H1 (cell line): Measurements from ENCODE around the gene ANGPTL2. TPM values are rescaled to one million over a fixed set of nuclear protein-coding genes. Genes with fewer than 3 reads are reported as not detected.

Source experiments
- CTCF ChIA-PET: fragments of 300-600 bp; sonication (Branson Sonifier 250); formaldehyde crosslinking; loops from one replicate; lab custom pipeline; 2021; ENCODE audit not compliant: partially characterized antibody; lab: Charles Lee
- POLR2A ChIA-PET: fragments of 300-600 bp; sonication (Branson Sonifier 250); formaldehyde crosslinking; loops from one replicate; lab custom pipeline; 2021; ENCODE audit warnings: inconsistent platforms; ENCODE audit not compliant: partially characterized antibody; lab: Charles Lee
- DNase-seq, 2 experiments: peaks; one replicate each; pipeline versions ENCODE4 v3.0.0 to v3.0.0-alpha.2; 2010 to 2022; ENCODE audit warnings: low spot score in 2 of 2, low read depth in 1 of 2, mixed read lengths in 1 of 2
- FAIRE-seq: peaks from 2 replicates; lab custom pipeline; 2011; peaks lifted over from hg19 to GRCh38; lab: Jason Lieb, UNC
- H2AFZ ChIP-seq: 2 replicates; pipeline ENCODE4 v1.8.1; 2012; ENCODE audit warnings: low read length, inconsistent platforms
- H2AK5ac ChIP-seq: 2 replicates; pipeline ENCODE4 v1.6.1; 2013; ENCODE audit warnings: low read depth, low read length
- H2BK120ac ChIP-seq: replicated peaks from 2 replicates; pipeline ENCODE3; 2013; ENCODE audit warnings: low read depth, low read length, inconsistent platforms
- H2BK12ac ChIP-seq: 2 replicates; pipeline ENCODE4 v1.6.1; 2013; ENCODE audit warnings: low read depth, low read length
- H2BK15ac ChIP-seq: 2 replicates; pipeline ENCODE4 v1.6.1; 2013; ENCODE audit warnings: low read length
- H2BK20ac ChIP-seq: 2 replicates; pipeline ENCODE4 v1.6.1; 2013; ENCODE audit warnings: low read length
- H2BK5ac ChIP-seq: 2 replicates; pipeline ENCODE4 v1.6.1; 2013; ENCODE audit warnings: low read depth, low read length
- H3K14ac ChIP-seq: 2 replicates; pipeline ENCODE4 v1.6.1; 2013; ENCODE audit warnings: inconsistent platforms; ENCODE audit not compliant: insufficient read length
- H3K18ac ChIP-seq: 2 replicates; pipeline ENCODE4 v1.6.1; 2013; ENCODE audit warnings: low read length; ENCODE audit errors: extremely low read depth
- H3K23ac ChIP-seq: 2 replicates; pipeline ENCODE4 v1.6.1; 2013; ENCODE audit warnings: inconsistent platforms; ENCODE audit not compliant: insufficient read length
- H3K23me2 ChIP-seq: 2 replicates; pipeline ENCODE4 v1.6.1; 2013; ENCODE audit warnings: low read depth, low read length
- H3K27ac ChIP-seq: 2 replicates; pipeline ENCODE4 v1.6.1; 2011; ENCODE audit warnings: low read depth, low read length, inconsistent platforms
- H3K27me3 ChIP-seq, 4 experiments: replicated peaks in 1 of 4; 1 replicate in 1 of 4; 2 replicates in 3 of 4; pipeline versions ENCODE4 v1.6.1 to v1.8.1; 2011 to 2013; ENCODE audit warnings: low read length in 3 of 4, mild to moderate bottlenecking in 3 of 4, inconsistent platforms in 2 of 4, mixed read lengths in 2 of 4, moderate library complexity in 1 of 4; ENCODE audit not compliant: control insufficient read depth in 3 of 4, insufficient read depth in 3 of 4; ENCODE audit errors: extremely low read depth in 1 of 4
- H3K36me3 ChIP-seq, 4 experiments: 2 replicates each; pipeline versions ENCODE4 v1.6.1 to v1.8.1; 2011 to 2013; ENCODE audit warnings: mild to moderate bottlenecking in 4 of 4, low read length in 3 of 4, moderate library complexity in 2 of 4, control low read depth in 1 of 4, inconsistent platforms in 1 of 4; ENCODE audit not compliant: insufficient read depth in 4 of 4, control insufficient read depth in 2 of 4
- H3K4ac ChIP-seq: replicated peaks from 2 replicates; pipeline ENCODE3; 2013; ENCODE audit warnings: low read length, low read depth, mixed read lengths, inconsistent platforms; ENCODE audit not compliant: insufficient read length
- H3K4me1 ChIP-seq, 4 experiments: replicated peaks in 1 of 4; 1 replicate in 1 of 4; 2 replicates in 3 of 4; pipeline versions ENCODE4 v1.6.1 to v1.8.1; 2011 to 2013; ENCODE audit warnings: low read length in 3 of 4, inconsistent platforms in 2 of 4, mixed read lengths in 1 of 4; ENCODE audit not compliant: insufficient read depth in 4 of 4, control insufficient read depth in 3 of 4
- H3K4me2 ChIP-seq, 2 experiments: 2 replicates each; pipeline versions ENCODE4 v1.6.1 to v1.8.1; 2011 to 2013; ENCODE audit warnings: low read depth in 2 of 2, low read length in 2 of 2, control low read depth in 1 of 2, inconsistent platforms in 1 of 2, mild to moderate bottlenecking in 1 of 2; ENCODE audit not compliant: insufficient read depth in 1 of 2
- H3K4me3 ChIP-seq, 4 experiments: fragments of 200-600, 300-600 bp in 1 of 4; sonication (generic), shearing (Covaris generic), sonication (Bioruptor Twin) in 1 of 4; 2 replicates each; pipeline versions ENCODE4 v1.5.1 to v1.8.1; 2011 to 2016; ENCODE audit warnings: low read length in 4 of 4, low read depth in 3 of 4, control low read depth in 2 of 4, inconsistent platforms in 2 of 4, mild to moderate bottlenecking in 2 of 4, mixed read lengths in 1 of 4, moderate library complexity in 1 of 4; ENCODE audit not compliant: insufficient read depth in 2 of 4; ENCODE audit errors: extremely low read depth in 1 of 4
- H3K56ac ChIP-seq: replicated peaks from 2 replicates; pipeline ENCODE3; 2013; ENCODE audit warnings: low read depth, mild to moderate bottlenecking, mixed read lengths, low read length, inconsistent platforms; ENCODE audit not compliant: insufficient read length
- H3K79me1 ChIP-seq: 2 replicates; pipeline ENCODE4 v1.6.1; 2013; ENCODE audit warnings: low read depth, low read length, control low read depth
- H3K79me2 ChIP-seq, 2 experiments: 2 replicates each; pipeline versions ENCODE4 v1.6.1 to v1.8.1; 2012 to 2013; ENCODE audit warnings: low read length in 2 of 2, mild to moderate bottlenecking in 2 of 2, inconsistent platforms in 1 of 2; ENCODE audit not compliant: insufficient read depth in 2 of 2, control insufficient read depth in 1 of 2
- H3K9ac ChIP-seq, 4 experiments: replicated peaks in 1 of 4; 1 replicate in 1 of 4; 2 replicates in 3 of 4; pipeline versions ENCODE4 v1.6.1 to v1.8.1; 2011 to 2013; ENCODE audit warnings: low read depth in 3 of 4, low read length in 3 of 4, control low read depth in 2 of 4, mild to moderate bottlenecking in 2 of 4, moderate library complexity in 2 of 4, inconsistent platforms in 1 of 4; ENCODE audit errors: extremely low read depth in 1 of 4
- H3K9me3 ChIP-seq, 2 experiments: 2 replicates each; pipeline versions ENCODE4 v1.6.1 to v1.8.1; 2012 to 2013; ENCODE audit warnings: mild to moderate bottlenecking in 2 of 2, moderate library complexity in 2 of 2, control low read depth in 1 of 2, inconsistent platforms in 1 of 2, low read depth in 1 of 2, low read length in 1 of 2, mixed read lengths in 1 of 2; ENCODE audit not compliant: insufficient read depth in 2 of 2
- H4K20me1 ChIP-seq, 2 experiments: replicated peaks in 1 of 2; 2 replicates each; pipeline versions ENCODE3 to v1.8.1; 2011 to 2013; ENCODE audit warnings: inconsistent platforms in 2 of 2, low read length in 2 of 2, mild to moderate bottlenecking in 1 of 2; ENCODE audit not compliant: insufficient read depth in 2 of 2, control insufficient read depth in 1 of 2
- H4K5ac ChIP-seq: 2 replicates; pipeline ENCODE4 v1.6.1; 2013; ENCODE audit warnings: low read length, low read depth, mixed read lengths, inconsistent platforms; ENCODE audit not compliant: insufficient read length
- H4K8ac ChIP-seq: 2 replicates; pipeline ENCODE4 v1.8.0; 2013; ENCODE audit warnings: mild to moderate bottlenecking, moderate library complexity, low read length, inconsistent platforms; ENCODE audit not compliant: insufficient read depth; ENCODE audit errors: extremely low read depth
- H4K91ac ChIP-seq: replicated peaks from 2 replicates; pipeline ENCODE3; 2013; ENCODE audit warnings: low read length, mixed read lengths, inconsistent platforms; ENCODE audit not compliant: insufficient read length
- BCL11A ChIP-seq, 2 experiments: IDR thresholded peaks; one replicate each; pipeline ENCODE4 v1.6.1; 2011; ENCODE audit warnings: low read depth in 2 of 2, low read length in 2 of 2, mild to moderate bottlenecking in 2 of 2
- BRCA1 ChIP-seq: IDR thresholded peaks from 2 replicates; pipeline ENCODE4 v1.6.1; 2012; ENCODE audit warnings: low read depth, low read length, improper control_type of control experiment
- CBX5 ChIP-seq: fragments of 300-800, 300-1000 bp; sonication (generic); IDR thresholded peaks from 2 replicates; pipeline ENCODE4 v1.7.1; 2016; ENCODE audit warnings: antibody characterized with exemption, low read length, low read depth
- CEBPB ChIP-seq: IDR thresholded peaks from 2 replicates; pipeline ENCODE4 v1.6.1; 2012; ENCODE audit warnings: low read depth, low read length
- CREB1 ChIP-seq: IDR thresholded peaks from 2 replicates; pipeline ENCODE4 v1.6.1; 2012; ENCODE audit warnings: inconsistent platforms
- EGR1 ChIP-seq: IDR thresholded peaks from 2 replicates; pipeline ENCODE4 v1.6.1; 2011; ENCODE audit warnings: low read depth, low read length, borderline replicate concordance
- MAFK ChIP-seq: IDR thresholded peaks from 2 replicates; pipeline ENCODE4 v1.6.1; 2012; ENCODE audit warnings: low read depth, mild to moderate bottlenecking, improper control_type of control experiment, low read length
- SP1 ChIP-seq: IDR thresholded peaks from 2 replicates; pipeline ENCODE4 v1.6.1; 2011; ENCODE audit warnings: low read depth, low read length
- TAF1 ChIP-seq: IDR thresholded peaks from 2 replicates; pipeline ENCODE4 v1.6.1; 2011; ENCODE audit warnings: mild to moderate bottlenecking, low read depth, low read length
- WGBS, 2 experiments: shearing (Covaris generic) in 1 of 2; methylation state at CpG; one replicate each; pipeline versions ENCODE4 v1.1.6 to v1.1.7; 2013 to 2015; ENCODE audit warnings: low lambda C conversion rate in 2 of 2, mixed read lengths in 2 of 2, inconsistent platforms in 1 of 2, low coverage in 1 of 2, missing lambda C conversion rate in 1 of 2; ENCODE audit not compliant: insufficient replicate concordance in 2 of 2, insufficient coverage in 1 of 2, insufficient read length in 1 of 2; ENCODE audit errors: extremely low coverage in 1 of 2, missing lambda C conversion rate in 1 of 2; 5-methylcytosine and 5-hydroxymethylcytosine counted together
- polyA plus RNA-seq, 7 experiments: library from polyadenylated mRNA; depleted of rRNA in 3 of 7; stranded (reverse) in 5 of 7; unstranded in 2 of 7; fragments of >200 nt in 5 of 7; fragments of 200-250 nt in 2 of 7; gene quantifications; 1 replicate in 5 of 7; 2 replicates in 1 of 7; 4 replicates in 1 of 7; pipeline versions ENCODE4 v1.2.1 to v1.2.3, GENCODE V29; 2011 to 2013; ENCODE audit warnings: missing spikeins in 2 of 7, mixed read lengths in 2 of 7
- total RNA-seq: library from RNA; stranded (reverse); fragmentation: NEBNext Ultra II Directional; extraction: Animal tissue kit (Norgen Biotek cat#: 25700); gene quantifications from 2 replicates; pipeline ENCODE4 v1.2.1, GENCODE V29; 2021

The ANGPTL2 gene
- total and polyA plus RNA-seq, 2 of the 8 experiments (the other 6 are each of a cell fraction or from before 2014, with no cell fraction given), result 9.0 to 10.6 TPM

DNA sequence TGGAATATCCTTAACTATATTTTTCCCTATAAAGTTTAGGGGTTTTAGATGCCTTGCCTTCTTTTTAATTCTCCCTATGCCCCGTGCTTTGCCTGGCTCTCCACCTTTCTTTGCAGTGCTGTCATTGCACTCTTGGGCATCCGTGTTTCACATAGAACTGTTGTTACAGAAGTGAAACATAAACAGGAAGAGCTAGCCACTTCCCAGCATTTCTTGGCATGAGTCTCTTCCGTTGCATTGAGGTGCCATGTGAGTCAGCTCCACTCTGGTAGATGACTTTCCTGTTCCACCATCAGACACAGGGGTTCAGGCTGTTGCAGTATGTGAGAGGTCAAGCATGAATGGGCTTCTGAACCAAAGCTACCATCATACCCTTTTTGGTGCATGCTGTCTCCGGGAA is 73.4 kb downstream of the ANGPTL2 start:
- H3K56ac ChIP-seq, result no peak overlapping the region
- H4K91ac ChIP-seq, result no peak overlapping the region
- H4K5ac ChIP-seq, result no peak overlapping the region
- no peak overlapping the region for H2BK15ac ChIP-seq
- no peak overlapping the region for H2BK120ac ChIP-seq
- peaks cover 0 to 2% of the 10 kb centered on the region in 2 experiments for H4K20me1 ChIP-seq
- H2AK5ac ChIP-seq, result no peak overlapping the region
- no peak overlapping the region for H3K4me2 ChIP-seq
- H3K23me2 ChIP-seq, result no peaks in the 10 kb centered on the region
- H3K14ac ChIP-seq, result no peak overlapping the region
- no peak overlapping the region for H4K8ac ChIP-seq
- DNase-seq, result peak in 1 of 2 experiments; percentile 17
- H2AFZ ChIP-seq, result no peak overlapping the region
- H2BK12ac ChIP-seq, result no peak overlapping the region
- POLR2A ChIA-PET, result interaction anchor here (0.5 kb wide), 1 partner anchor 396 kb away, joined by 3 read pairs; no protein-coding TSS in a partner anchor
- H3K79me1 ChIP-seq, result no peaks in the 10 kb centered on the region
- no peak for FAIRE-seq
- H3K36me3 ChIP-seq, result no peaks in the 10 kb centered on the region
- no peaks in the 10 kb centered on the region for H3K4me1 ChIP-seq
- no peak overlapping the region for H3K4ac ChIP-seq
- H3K79me2 ChIP-seq, result no peaks in the 10 kb centered on the region
- H3K9me3 ChIP-seq, result no peaks in the 10 kb centered on the region
- no peak overlapping the region for H2BK5ac ChIP-seq
- H3K27ac ChIP-seq, result no peak overlapping the region
- no peak overlapping the region for H3K4me3 ChIP-seq
- no peak overlapping the region for H3K18ac ChIP-seq
- H3K23ac ChIP-seq, result no peak overlapping the region
- H3K27me3 ChIP-seq, result no peaks in the 10 kb centered on the region
- CTCF ChIA-PET, result interaction anchor here (0.7 to 1.1 kb wide), 3 partner anchors 16 to 169 kb away, joined by 3 to 4 read pairs (median 3); no protein-coding TSS in a partner anchor
- no peak overlapping the region for H2BK20ac ChIP-seq
- TF ChIP-seq BCL11A (IDR thresholded peaks at IDR 0.05; ENCODE audit: low read depth in 2 of 2, low read length in 2 of 2) (no peak), BRCA1 (no peak), SP1 (no peak), MAFK (no peak), CEBPB (no peak), EGR1 (no peak), TAF1 (no peak), CBX5 (no peak), CREB1 (no peak)
- WGBS, 2 experiments, result 92% methylated on average over 4 of the region's 4 CpGs; no CpG with 5 or more reads in 1 of the 2 experiments
- no peak overlapping the region; a peak in 1 of 7 replicates for H3K9ac ChIP-seq
